Astrocyte (in vitro differentiated cells and primary cell): ENCODE results near the gene MAPK8IP2.

Experiments used
- EZH2 ChIP-seq: IDR thresholded peaks from 2 replicates; pipeline ENCODE4 v1.6.1; 2012; ENCODE audit warnings: mild to moderate bottlenecking, low read length, inconsistent platforms; ENCODE audit not compliant: insufficient read depth
- TF ChIP-seq, protein P1 (sequence below): IDR thresholded peaks from 2 replicates; pipeline ENCODE4 v1.5.1; 2011; ENCODE audit warnings: low read depth, mild to moderate bottlenecking, inconsistent platforms, low read length, moderate library complexity; ENCODE audit not compliant: insufficient read depth

DNA sequence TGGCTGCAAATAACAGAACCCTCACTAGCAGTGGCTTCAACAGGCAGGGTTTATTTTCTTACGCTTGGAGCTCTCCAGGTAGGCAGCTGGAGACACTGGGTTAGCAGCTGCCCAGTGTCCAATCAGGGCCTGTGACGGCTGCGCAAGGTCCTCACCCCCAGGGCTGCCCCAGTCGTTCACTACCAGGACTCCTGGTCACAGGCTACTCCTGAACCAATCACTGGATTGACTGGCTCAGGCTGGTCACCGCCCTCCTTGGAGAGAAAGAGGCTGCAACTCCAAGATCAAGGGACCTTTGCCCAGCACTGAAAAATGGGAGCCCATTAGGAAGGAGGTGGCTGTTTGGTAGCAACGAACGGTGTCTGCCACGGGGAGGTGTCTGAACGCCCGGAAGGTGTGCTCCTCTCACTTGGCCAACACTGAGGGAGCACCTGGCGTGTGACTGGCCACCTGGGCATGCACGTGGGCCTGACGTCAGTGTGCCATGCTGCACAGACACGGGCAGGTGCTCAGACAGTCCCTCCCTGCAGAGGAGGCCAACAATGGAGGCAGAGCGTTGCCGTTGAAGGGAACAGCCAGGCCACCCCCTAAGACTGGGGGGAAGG is 22.2 kb downstream of the MAPK8IP2 start:
- TF ChIP-seq, protein P1, sequence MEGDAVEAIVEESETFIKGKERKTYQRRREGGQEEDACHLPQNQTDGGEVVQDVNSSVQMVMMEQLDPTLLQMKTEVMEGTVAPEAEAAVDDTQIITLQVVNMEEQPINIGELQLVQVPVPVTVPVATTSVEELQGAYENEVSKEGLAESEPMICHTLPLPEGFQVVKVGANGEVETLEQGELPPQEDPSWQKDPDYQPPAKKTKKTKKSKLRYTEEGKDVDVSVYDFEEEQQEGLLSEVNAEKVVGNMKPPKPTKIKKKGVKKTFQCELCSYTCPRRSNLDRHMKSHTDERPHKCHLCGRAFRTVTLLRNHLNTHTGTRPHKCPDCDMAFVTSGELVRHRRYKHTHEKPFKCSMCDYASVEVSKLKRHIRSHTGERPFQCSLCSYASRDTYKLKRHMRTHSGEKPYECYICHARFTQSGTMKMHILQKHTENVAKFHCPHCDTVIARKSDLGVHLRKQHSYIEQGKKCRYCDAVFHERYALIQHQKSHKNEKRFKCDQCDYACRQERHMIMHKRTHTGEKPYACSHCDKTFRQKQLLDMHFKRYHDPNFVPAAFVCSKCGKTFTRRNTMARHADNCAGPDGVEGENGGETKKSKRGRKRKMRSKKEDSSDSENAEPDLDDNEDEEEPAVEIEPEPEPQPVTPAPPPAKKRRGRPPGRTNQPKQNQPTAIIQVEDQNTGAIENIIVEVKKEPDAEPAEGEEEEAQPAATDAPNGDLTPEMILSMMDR = no peak
- no peak for TF ChIP-seq EZH2
